GM23248 (cell line): ENCODE data around the gene HNRNPM. TPM values are rescaled to one million over a fixed set of nuclear protein-coding genes. Genes with fewer than 3 reads are reported as not detected.

ENCODE experiments used
- DNase-seq: peaks from one replicate; pipeline ENCODE4 v3.0.0-alpha.2; 2015
- H2AFZ ChIP-seq: fragments of 200-600 bp; sonication (generic); 2 replicates; pipeline ENCODE4 v1.6.1; 2016; ENCODE audit warnings: antibody characterized with exemption
- H3F3A ChIP-seq: fragments of 200-600 bp; sonication (generic); 2 replicates; pipeline ENCODE4 v1.6.1; 2016; ENCODE audit warnings: mild to moderate bottlenecking, antibody characterized with exemption, mixed run types; ENCODE audit not compliant: insufficient read depth
- H3K27ac ChIP-seq: fragments of 200-600 bp; sonication (generic); 2 replicates; pipeline ENCODE4 v1.5.1; 2016; ENCODE audit warnings: mild to moderate bottlenecking
- H3K27me3 ChIP-seq: fragments of 200-600 bp; sonication (generic); replicated peaks from 2 replicates; pipeline ENCODE4 v1.6.1; 2016; ENCODE audit warnings: mild to moderate bottlenecking; ENCODE audit not compliant: insufficient read depth
- H3K36me3 ChIP-seq: fragments of 200-600 bp; sonication (generic); 2 replicates; pipeline ENCODE4 v1.6.1; 2016; ENCODE audit warnings: low read depth, mild to moderate bottlenecking
- H3K4me1 ChIP-seq: fragments of 200-600 bp; sonication (generic); 2 replicates; pipeline ENCODE4 v1.6.1; 2016; ENCODE audit warnings: mild to moderate bottlenecking; ENCODE audit not compliant: insufficient read depth
- H3K4me2 ChIP-seq: fragments of 200-600 bp; sonication (generic); one replicate; pipeline ENCODE4 v1.6.1; 2016; ENCODE audit warnings: mild to moderate bottlenecking; ENCODE audit not compliant: unreplicated experiment
- H3K4me3 ChIP-seq: fragments of 200-600 bp; sonication (generic); 2 replicates; pipeline ENCODE4 v1.5.1; 2016; ENCODE audit warnings: mild to moderate bottlenecking
- H3K79me2 ChIP-seq: fragments of 200-600 bp; sonication (generic); 2 replicates; pipeline ENCODE4 v1.6.1; 2016; ENCODE audit warnings: mild to moderate bottlenecking; ENCODE audit not compliant: insufficient read depth
- H3K9ac ChIP-seq: fragments of 200-600 bp; sonication (generic); 2 replicates; pipeline ENCODE4 v1.6.1; 2016; ENCODE audit warnings: mild to moderate bottlenecking
- H3K9me2 ChIP-seq: fragments of 200-600 bp; sonication (generic); 2 replicates; pipeline ENCODE4 v1.6.1; 2016; ENCODE audit warnings: mixed run types, mild to moderate bottlenecking, moderate library complexity; ENCODE audit not compliant: insufficient read depth
- H3K9me3 ChIP-seq: fragments of 200-600 bp; sonication (generic); one replicate; pipeline ENCODE4 v1.6.1; 2017; ENCODE audit warnings: low read depth
- H4K20me1 ChIP-seq: fragments of 200-600 bp; sonication (generic); 2 replicates; pipeline ENCODE4 v1.6.0; 2016; ENCODE audit not compliant: insufficient read depth
- EZH2 ChIP-seq: fragments of 200-600 bp; sonication (generic); IDR thresholded peaks from 2 replicates; pipeline ENCODE4 v1.6.1; 2018; ENCODE audit warnings: antibody characterized with exemption, mild to moderate bottlenecking; ENCODE audit not compliant: insufficient read depth, poor library complexity, severe bottlenecking
- EZH2phosphoT487 ChIP-seq: fragments of 200-600 bp; sonication (generic); IDR thresholded peaks from 2 replicates; pipeline ENCODE4 v1.6.1; 2018; ENCODE audit warnings: antibody characterized with exemption, moderate library complexity, mild to moderate bottlenecking, low read depth; ENCODE audit not compliant: insufficient read depth
- WGBS, 2 experiments: methylation state at CpG; one replicate each; pipeline ENCODE4 v1.1.6; 2015 to 2017; ENCODE audit warnings: low lambda C conversion rate in 2 of 2, low coverage in 1 of 2; ENCODE audit errors: missing lambda C conversion rate in 2 of 2; 5-methylcytosine and 5-hydroxymethylcytosine counted together
- in situ Hi-C: fragments of 300-500 bp; cut with MboI; formaldehyde crosslinking; loops from 2 replicates; pipeline ENCODE4 v1.15.0; 2020
- polyA plus RNA-seq: library from polyadenylated mRNA; unstranded; fragments of >200 nt; fragmentation: Nextera tagmentation; extraction: Ambion mirVana; gene quantifications from 2 replicates; pipeline ENCODE4 v1.2.1, GENCODE V29; 2016
- total RNA-seq: library from RNA; depleted of rRNA; stranded (reverse); fragments of >200 nt; shearing (Covaris generic); gene quantifications from 2 replicates; pipeline ENCODE4 v1.2.3, GENCODE V29; 2014

Gene HNRNPM
- total and polyA plus RNA-seq, 2 experiments from 2014 or later: 71.0 to 116 TPM

GRCh38 chr19:8469613-8470368 is 25.0 kb downstream of the HNRNPM start:
- Histone ChIP-seq H4K20me1 (no peaks in the 10 kb centered on the region), H3K9me3 (no peaks in the 10 kb centered on the region), H3K27ac (no peak overlapping the region), H3F3A (0 out of 2 replicates have a peak, but pooled peaks cover 14% of the 10 kb centered on the region), H2AFZ (no peak overlapping the region), H3K9ac (no peak overlapping the region), H3K4me1 (no peaks in the 10 kb centered on the region), H3K79me2 (peaks cover 100% of the 10 kb centered on the region), H3K4me2 (no peak overlapping the region), H3K9me2 (no peaks in the 10 kb centered on the region), H3K36me3 (peaks cover 90% of the 10 kb centered on the region), H3K27me3 (no peaks in the 10 kb centered on the region), H3K4me3 (no peak overlapping the region)
- WGBS, 2 experiments: 84 to 85% methylated on average over 13 of the region's 13 CpGs
- in situ Hi-C loops: no loop called here
- TF ChIP-seq EZH2 (no peak), EZH2phosphoT487 (no peak)
- DNase-seq: no peak

- no peak overlapping the region for H3K4me2 ChIP-seq
- H4K20me1 ChIP-seq: no peaks in the 10 kb centered on the region; the same call in 1 of the 2 replicates
- H2AFZ ChIP-seq: no peak overlapping the region
- H3K27ac ChIP-seq: no peak overlapping the region
- 73 to 77% methylated on average over 6 of the region's 6 CpGs for WGBS, 2 experiments
- 0 out of 2 replicates have a peak, but pooled peaks cover 15% of the 10 kb centered on the region for H3F3A ChIP-seq
- H3K9me2 ChIP-seq: no peaks in the 10 kb centered on the region
- no peak for DNase-seq
- no peaks in the 10 kb centered on the region for H3K9me3 ChIP-seq
- no peaks in the 10 kb centered on the region for H3K4me1 ChIP-seq
- H3K9ac ChIP-seq: no peak overlapping the region
- in situ Hi-C loops: no loop called here
- TF ChIP-seq EZH2: no peak
- TF ChIP-seq EZH2phosphoT487: no peak
- H3K36me3 ChIP-seq: peaks cover 64% of the 10 kb centered on the region; the same call in 1 of the 2 replicates
- no peaks in the 10 kb centered on the region for H3K27me3 ChIP-seq
- no peak overlapping the region for H3K4me3 ChIP-seq
- H3K79me2 ChIP-seq: peaks cover 100% of the 10 kb centered on the region
Observed at GRCh38 chr19:8473648-8474476, 29.1 kb downstream of the HNRNPM start.

- Histone ChIP-seq H4K20me1 (no peaks in the 10 kb centered on the region; the same call in 1 of the 2 replicates), H3K4me2 (no peak overlapping the region), H3K27ac (no peak overlapping the region), H3K4me1 (no peaks in the 10 kb centered on the region), H3K36me3 (peaks cover 52% of the 10 kb centered on the region; the same call in 1 of the 2 replicates), H2AFZ (no peak overlapping the region), H3K9me3 (no peaks in the 10 kb centered on the region), H3F3A (0 out of 2 replicates have a peak, but pooled peaks cover 10% of the 10 kb centered on the region), H3K9ac (no peak overlapping the region), H3K9me2 (no peaks in the 10 kb centered on the region), H3K27me3 (no peaks in the 10 kb centered on the region), H3K4me3 (no peak overlapping the region), H3K79me2 (peaks cover 100% of the 10 kb centered on the region)
- 50 to 69% methylated on average over 1 of the region's 1 CpG for WGBS, 2 experiments
- in situ Hi-C loops: no loop called here
- TF ChIP-seq EZH2phosphoT487: no peak
- DNase-seq: no peak
Observed at GRCh38 chr19:8475005-8475404, 30.2 kb downstream of the HNRNPM start.

GRCh38 chr19:8476524-8476923 is 31.7 kb downstream of the HNRNPM start:
- 77 to 83% methylated on average over 7 to 8 of the region's 8 CpGs for WGBS, 2 experiments
- Histone ChIP-seq H3K36me3 (peaks cover 45% of the 10 kb centered on the region; the same call in 1 of the 2 replicates), H3K9me2 (no peaks in the 10 kb centered on the region), H3K9ac (no peak overlapping the region), H3K27ac (no peak overlapping the region), H4K20me1 (no peaks in the 10 kb centered on the region; the same call in 1 of the 2 replicates), H3F3A (0 out of 2 replicates have a peak, but pooled peaks cover 10% of the 10 kb centered on the region), H3K4me2 (no peak overlapping the region), H3K27me3 (no peaks in the 10 kb centered on the region), H3K4me3 (no peak overlapping the region), H3K4me1 (no peaks in the 10 kb centered on the region), H3K79me2 (peaks cover 100% of the 10 kb centered on the region), H3K9me3 (no peaks in the 10 kb centered on the region), H2AFZ (no peak overlapping the region)
- in situ Hi-C loops: no loop called here
- no peak for DNase-seq
- TF ChIP-seq EZH2phosphoT487 (no peak), EZH2 (no peak)
